KBM-7 (cell line): ENCODE measurements around the gene ACE.

Source experiments
- DNase-seq: peaks from one replicate; pipeline ENCODE4 v3.0.0-alpha.2; 2015
- in situ Hi-C: fragments of 300-500 bp; cut with MboI; formaldehyde crosslinking; loops from 2 replicates; pipeline ENCODE4 v1.14.3; 2020; ENCODE audit warnings: low sequenced_read_pairs, low pct_unique_long_range_greater_than_20kb, mixed read lengths

Gene ACE

GRCh38 chr17:63525190-63525946, 48.5 kb downstream of the ACE start:
- no peak for DNase-seq
- in situ Hi-C loops, result no loop called here

GRCh38 chr17:63526861-63527260, 50.0 kb downstream of the ACE start:
- in situ Hi-C loops, result no loop called here
- no peak for DNase-seq

GRCh38 chr17:63528183-63528582, 51.3 kb downstream of the ACE start:
- in situ Hi-C loops, result no loop called here
- no peak for DNase-seq

- DNase-seq, result no peak
- in situ Hi-C loops, result no loop called here
These were observed 53.1 kb downstream of the ACE start for GRCh38 chr17:63529711-63530556.

- DNase-seq, result no peak
- in situ Hi-C loops, result no loop called here
These were observed 53.7 kb downstream of the ACE start for GRCh38 chr17:63530557-63531021.

GRCh38 chr17:63531022-63531965, 54.4 kb downstream of the ACE start:
- DNase-seq, result no peak
- in situ Hi-C loops, result no loop called here

GRCh38 chr17:63533433-63534077, 56.7 kb downstream of the ACE start:
- in situ Hi-C loops, result no loop called here
- DNase-seq, result no peak

GRCh38 chr17:63534078-63534570, 57.3 kb downstream of the ACE start:
- DNase-seq, result no peak
- in situ Hi-C loops, result no loop called here

GRCh38 chr17:63534816-63535455, 58.1 kb downstream of the ACE start:
- no peak for DNase-seq
- in situ Hi-C loops, result no loop called here

GRCh38 chr17:63535640-63536039, 58.8 kb downstream of the ACE start:
- DNase-seq, result no peak
- in situ Hi-C loops, result no loop called here

GRCh38 chr17:63537001-63537400, 60.1 kb downstream of the ACE start:
- in situ Hi-C loops, result no loop called here
- DNase-seq, result no peak

- in situ Hi-C loops, result no loop called here
- no peak for DNase-seq
These were observed 61.3 kb downstream of the ACE start for GRCh38 chr17:63537991-63538692.

- no peak for DNase-seq
- in situ Hi-C loops, result no loop called here
These were observed 62.1 kb downstream of the ACE start for GRCh38 chr17:63538693-63539595.

- no peak for DNase-seq
- in situ Hi-C loops, result no loop called here
These were observed 63.7 kb downstream of the ACE start for GRCh38 chr17:63540590-63540989.

- in situ Hi-C loops, result no loop called here
- no peak for DNase-seq
These were observed 65.3 kb downstream of the ACE start for GRCh38 chr17:63542218-63542545.

- DNase-seq, result no peak
- in situ Hi-C loops, result no loop called here
These were observed 66.3 kb downstream of the ACE start for GRCh38 chr17:63542942-63543821.
